ENCODE measurements around the gene AGPAT3. TPM values are rescaled to one million over a fixed set of nuclear protein-coding genes. Genes with fewer than 3 reads are reported as not detected.
A peak's percentile ranks its signal among the peaks of the same experiment; 100 is the strongest.

AGPAT3 gene
- total RNA-seq, 1 donor, result 63.5 TPM

DNA sequence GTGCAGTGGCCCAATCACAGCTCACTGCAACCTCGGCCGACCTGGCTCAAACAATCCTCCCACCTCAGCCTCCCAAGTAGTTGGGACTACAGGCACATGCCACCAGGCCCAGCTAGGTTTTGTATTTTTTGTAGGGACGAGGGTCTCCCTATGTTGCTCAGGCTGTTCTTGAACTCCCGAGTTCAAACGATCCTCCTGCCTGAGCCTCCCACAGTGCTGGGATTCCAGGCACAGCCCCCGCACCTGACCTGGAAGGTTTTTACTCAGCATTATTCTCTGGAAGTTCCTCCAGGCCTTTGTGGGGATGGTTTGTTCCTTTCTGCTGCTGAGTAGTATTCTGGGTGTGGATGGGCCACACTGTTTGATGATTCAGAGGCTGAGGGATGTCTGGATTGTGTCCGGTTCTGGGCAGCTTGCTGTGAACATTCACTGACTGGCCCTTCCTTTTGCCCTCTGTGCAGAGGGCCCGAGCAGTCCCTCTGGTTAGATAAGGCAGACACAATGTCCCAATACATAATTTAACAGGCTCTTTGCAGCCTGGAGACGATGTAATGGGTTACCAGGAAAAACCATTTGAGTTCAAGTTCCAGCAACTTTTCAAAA, 141.1 kb downstream of the AGPAT3 start:
- H3K4me3 ChIP-seq (ENCODE audit: low read depth, low read length), result no peak overlapping the region
- peak; percentile 95 for DNase-seq (ENCODE audit: low read depth)
- TF ChIP-seq, protein P1, sequence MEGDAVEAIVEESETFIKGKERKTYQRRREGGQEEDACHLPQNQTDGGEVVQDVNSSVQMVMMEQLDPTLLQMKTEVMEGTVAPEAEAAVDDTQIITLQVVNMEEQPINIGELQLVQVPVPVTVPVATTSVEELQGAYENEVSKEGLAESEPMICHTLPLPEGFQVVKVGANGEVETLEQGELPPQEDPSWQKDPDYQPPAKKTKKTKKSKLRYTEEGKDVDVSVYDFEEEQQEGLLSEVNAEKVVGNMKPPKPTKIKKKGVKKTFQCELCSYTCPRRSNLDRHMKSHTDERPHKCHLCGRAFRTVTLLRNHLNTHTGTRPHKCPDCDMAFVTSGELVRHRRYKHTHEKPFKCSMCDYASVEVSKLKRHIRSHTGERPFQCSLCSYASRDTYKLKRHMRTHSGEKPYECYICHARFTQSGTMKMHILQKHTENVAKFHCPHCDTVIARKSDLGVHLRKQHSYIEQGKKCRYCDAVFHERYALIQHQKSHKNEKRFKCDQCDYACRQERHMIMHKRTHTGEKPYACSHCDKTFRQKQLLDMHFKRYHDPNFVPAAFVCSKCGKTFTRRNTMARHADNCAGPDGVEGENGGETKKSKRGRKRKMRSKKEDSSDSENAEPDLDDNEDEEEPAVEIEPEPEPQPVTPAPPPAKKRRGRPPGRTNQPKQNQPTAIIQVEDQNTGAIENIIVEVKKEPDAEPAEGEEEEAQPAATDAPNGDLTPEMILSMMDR (IDR thresholded peaks at IDR 0.05; ENCODE audit: insufficient read depth, low read depth, low read length), result no peak

DNA sequence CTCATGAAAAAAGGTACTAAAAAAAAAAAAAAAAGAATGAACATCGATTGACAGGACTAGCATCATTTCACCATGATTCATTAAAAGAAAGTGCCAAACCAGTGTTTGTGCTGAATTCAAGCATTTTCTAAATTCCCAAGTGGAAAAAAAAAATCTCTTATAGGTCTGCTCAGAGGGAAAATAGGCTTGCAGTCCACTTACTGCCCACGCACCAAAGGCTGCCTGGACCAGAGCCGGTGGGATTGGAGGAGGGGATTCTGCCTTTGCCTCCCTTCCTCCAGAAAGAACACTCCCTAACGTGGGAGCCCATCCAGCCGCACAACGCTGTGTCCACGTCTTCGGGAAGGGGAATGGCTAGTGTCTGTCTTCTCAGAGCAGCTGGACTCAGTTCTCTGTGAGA, 141.6 kb downstream of the AGPAT3 start:
- H3K4me3 ChIP-seq (ENCODE audit: low read depth, low read length), result no peak overlapping the region
- peak; percentile 48 for DNase-seq (ENCODE audit: low read depth)
- TF ChIP-seq, protein P1 (IDR thresholded peaks at IDR 0.05; ENCODE audit: insufficient read depth, low read depth, low read length), result no peak

DNA sequence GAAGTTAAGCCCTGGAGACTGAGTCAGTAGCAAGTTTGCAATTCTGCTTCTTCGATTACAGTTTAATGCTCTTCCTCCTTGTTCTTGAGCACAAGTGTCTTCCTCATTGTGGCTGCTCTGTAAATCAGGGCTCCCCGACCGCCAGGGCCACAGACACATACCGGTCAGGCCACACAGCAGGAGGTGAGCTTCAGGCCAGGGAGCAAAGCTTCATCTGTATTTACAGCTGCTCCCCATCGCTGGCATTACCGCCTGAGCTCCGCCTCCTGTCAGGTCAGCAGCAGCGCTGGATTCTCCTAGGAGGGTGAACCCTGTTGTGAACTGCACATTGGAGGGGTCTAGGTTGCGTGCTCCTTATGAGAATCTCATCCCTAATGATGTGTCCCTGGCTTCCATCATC, 145.4 kb downstream of the AGPAT3 start:
- TF ChIP-seq, protein P1 (IDR thresholded peaks at IDR 0.05; ENCODE audit: insufficient read depth, low read depth, low read length), result no peak
- DNase-seq (ENCODE audit: low read depth), result no peak

DNA sequence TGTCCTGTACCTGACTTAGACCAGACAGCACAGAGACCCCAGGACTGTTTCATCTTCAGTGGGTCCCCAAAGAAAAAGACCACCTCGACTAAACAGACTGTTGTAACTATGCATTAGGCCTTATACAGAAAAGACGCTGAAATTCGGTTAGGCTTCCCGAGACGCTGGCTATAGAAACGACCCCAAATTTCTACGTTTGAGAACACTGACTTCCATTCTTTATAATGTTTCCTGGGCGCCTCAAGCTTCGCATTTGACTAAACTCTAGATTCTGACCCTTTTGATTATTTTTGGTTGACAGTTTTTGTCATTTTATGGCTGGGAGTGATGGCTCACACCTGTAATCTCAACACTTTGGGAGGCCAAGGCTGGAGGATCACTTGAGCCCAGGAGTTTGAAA, 146.1 kb downstream of the AGPAT3 start:
- TF ChIP-seq, protein P1 (IDR thresholded peaks at IDR 0.05; ENCODE audit: insufficient read depth, low read depth, low read length), result no peak
- DNase-seq (ENCODE audit: low read depth), result no peak
- peak overlapping the region; percentile 80 for H3K4me3 ChIP-seq (ENCODE audit: low read depth, low read length)

More for the DNA sequence above, 145.4 kb downstream of the AGPAT3 start:
- no peak overlapping the region for H3K4me3 ChIP-seq (ENCODE audit: low read depth, low read length)

DNA sequence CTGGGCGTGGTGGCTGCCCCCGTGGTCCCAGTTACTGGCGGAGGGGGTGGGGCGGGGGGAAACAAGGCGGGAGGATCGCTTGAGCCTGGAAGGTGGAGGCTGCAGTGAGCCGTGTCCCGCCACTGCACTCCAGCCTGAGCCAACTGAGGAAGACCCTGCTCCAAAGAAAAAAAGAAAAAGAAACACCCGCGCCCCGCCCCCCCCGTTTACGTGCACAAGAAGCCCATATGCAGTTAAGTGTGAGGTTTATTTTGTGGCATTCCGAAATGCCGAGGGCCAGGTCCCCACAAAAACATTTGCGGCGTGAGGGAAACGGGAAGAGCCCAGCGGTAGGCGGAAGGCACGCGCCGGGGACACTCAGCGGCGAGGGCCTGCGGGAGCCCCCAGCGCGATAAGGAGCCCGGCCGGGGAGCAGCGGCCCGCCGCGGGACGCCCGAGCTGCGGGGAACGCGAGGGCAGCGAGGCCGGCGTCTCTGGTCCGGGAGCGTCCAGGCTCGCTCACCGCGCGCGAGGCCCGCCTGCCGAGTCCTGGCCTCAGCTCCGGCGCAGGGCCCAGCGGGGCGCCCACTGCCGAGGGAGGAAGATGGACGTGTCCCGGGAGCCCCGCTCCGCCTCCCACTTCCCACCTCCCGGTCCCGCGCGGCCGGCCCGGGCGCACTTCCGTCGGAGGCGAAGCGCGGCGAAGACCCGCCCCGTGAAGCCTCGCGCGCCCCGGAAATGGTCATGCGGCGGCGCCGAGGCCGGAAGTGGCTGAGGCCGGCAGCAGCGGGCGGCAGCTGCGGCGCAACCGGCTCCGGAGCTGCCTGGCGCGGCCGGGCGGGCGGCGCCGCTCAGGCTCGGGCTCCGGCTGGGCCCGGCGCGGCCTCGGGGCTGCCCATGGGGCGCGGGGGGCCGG, 146.8 kb downstream of the AGPAT3 start, which contains the start of gene TRAPPC10:
Gene TRAPPC10, plus strand, starts transcription at position 731 of the 895 bp plus-strand sequence. CDS start 185 bp downstream, outside the sequence.
- peak; percentile 89 for DNase-seq (ENCODE audit: low read depth)

DNA sequence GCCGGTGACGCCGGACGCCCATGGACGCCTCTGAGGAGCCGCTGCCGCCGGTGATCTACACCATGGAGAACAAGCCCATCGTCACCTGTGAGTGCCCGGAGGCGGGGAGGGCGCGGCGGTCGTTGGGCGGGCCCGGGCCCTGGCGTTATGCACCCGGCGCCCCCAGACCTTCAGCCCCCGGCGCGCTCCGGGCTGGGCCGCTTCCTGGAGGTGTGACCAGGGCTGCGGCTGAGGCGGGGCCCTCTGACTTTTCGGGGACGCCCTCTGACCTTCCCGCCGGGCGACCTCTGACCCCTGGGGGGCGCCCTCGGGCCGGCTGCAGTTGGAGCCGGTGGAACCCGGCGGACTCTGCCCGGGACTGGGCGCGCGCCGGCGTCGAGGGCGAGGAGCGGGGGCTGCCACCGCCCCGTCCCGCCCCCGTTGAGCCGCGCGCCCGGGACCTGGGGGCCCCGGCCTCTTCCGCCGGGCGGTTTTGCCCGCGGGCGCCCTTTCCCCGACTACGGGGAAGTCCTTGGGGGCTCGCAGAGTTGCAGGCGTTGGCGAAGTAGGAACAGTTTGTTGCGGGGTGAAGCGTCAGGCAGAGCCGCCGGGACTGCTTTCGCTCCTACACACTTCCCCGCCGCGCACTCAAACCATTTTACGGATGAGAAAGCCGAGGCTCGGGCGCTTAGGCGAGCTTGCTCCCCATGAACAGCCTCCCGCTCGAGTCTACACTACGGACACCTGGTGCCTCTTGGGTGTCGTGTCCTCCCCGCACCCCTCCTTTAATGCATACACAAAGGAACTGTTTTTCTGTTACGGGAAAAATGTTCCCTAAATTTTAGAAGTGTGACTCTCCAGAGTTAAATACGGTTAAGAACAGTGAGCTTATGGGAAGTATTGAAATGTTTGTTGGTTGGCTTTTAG, 147.7 kb downstream of the AGPAT3 start:
- peak; percentile 36 for DNase-seq (ENCODE audit: low read depth)
- peak overlapping the region; percentile 80 for H3K4me3 ChIP-seq (ENCODE audit: low read depth, low read length)
- TF ChIP-seq, protein P1 (IDR thresholded peaks at IDR 0.05; ENCODE audit: insufficient read depth, low read depth, low read length), result no peak

More for the DNA sequence above, 146.8 kb downstream of the AGPAT3 start, which contains the start of gene TRAPPC10:
- TF ChIP-seq, protein P1 (IDR thresholded peaks at IDR 0.05; ENCODE audit: insufficient read depth, low read depth, low read length), result no peak
- H3K4me3 ChIP-seq (ENCODE audit: low read depth, low read length), result peak within 1 kb of the TSS; percentile 80
